Measurements from ENCODE around the gene EML2. TPM values are rescaled to one million over a fixed set of nuclear protein-coding genes. Genes with fewer than 3 reads are reported as not detected.

Gene EML2
- polyA plus RNA-seq, 1 experiment = 30.4 TPM

GRCh38 chr19:45560038-45560437 is 79.2 kb downstream of the EML2 start:
- Histone ChIP-seq H3K36me3 (ENCODE audit: control insufficient read depth, insufficient read depth, low read length) (no peaks in the 10 kb centered on the region), H3K27me3 (ENCODE audit: control insufficient read depth, insufficient read depth, low read length) (no peaks in the 10 kb centered on the region), H3K4me3 (ENCODE audit: low read depth, low read length) (no peak overlapping the region)
- no peak for DNase-seq (ENCODE audit: low read depth)
- ChIA-PET CTCF (interaction anchor here (0.6 to 1.3 kb wide), 5 partner anchors 15 to 121 kb away, joined by 3 to 4 read pairs (median 4); no protein-coding TSS in a partner anchor), POLR2A (no interaction called here)
- TF ChIP-seq CTCF (IDR thresholded peaks at IDR 0.05; ENCODE audit: insufficient read depth, low read depth, low read length) = no peak

Small RNA genes within 50 kb of the gene (small RNA-seq; reads per million reads assigned to genes)
- gene MIR642A (ENCODE audit: insufficient read length, low read depth, low replicate concordance) (7.4 reads per million, percentile 71 among the genes with 10 or more reads in this experiment), gene RN7SL836P (ENCODE audit: insufficient read length, low read depth, low replicate concordance) (not detected)

Other genes starting within 250 kb of the EML2 start
- 5.4 and 12.3 TPM in 2 replicates for gene PPP1R13L, start 234.3 kb downstream of the EML2 start, polyA plus RNA-seq (2011; rRNA removed)
- 3.0 and 3.6 TPM in 2 replicates for gene POLR1G, start 232.8 kb downstream of the EML2 start, polyA plus RNA-seq (2011; rRNA removed)
- gene ERCC1, start 215.5 kb downstream of the EML2 start, polyA plus RNA-seq (2011; rRNA removed) = 84.3 and 121 TPM in 2 replicates
- gene FOSB, start 171.4 kb downstream of the EML2 start, polyA plus RNA-seq (2011; rRNA removed) = 2.6 and 4.5 TPM in 2 replicates
- 27.3 and 42.3 TPM in 2 replicates for gene RTN2, start 142.3 kb downstream of the EML2 start, polyA plus RNA-seq (2011; rRNA removed)
- gene PPM1N, start 141.0 kb downstream of the EML2 start, polyA plus RNA-seq (2011; rRNA removed) = 1.0 and 1.2 TPM in 2 replicates
- gene VASP, start 131.9 kb downstream of the EML2 start, polyA plus RNA-seq (2011; rRNA removed) = 110 and 117 TPM in 2 replicates
- gene OPA3, start 54.6 kb downstream of the EML2 start, polyA plus RNA-seq (2011; rRNA removed) = 10.9 and 15.1 TPM in 2 replicates
- 0.06 and 0.12 TPM in 2 replicates for gene GPR4, start 37.2 kb downstream of the EML2 start, polyA plus RNA-seq (2011; rRNA removed)
- 0.54 and 1.1 TPM in 2 replicates for gene GIPR, start 28.8 kb upstream of the EML2 start, polyA plus RNA-seq (2011; rRNA removed)
- gene SNRPD2, start 52.6 kb upstream of the EML2 start, polyA plus RNA-seq (2011; rRNA removed) = 518 and 777 TPM in 2 replicates
- 12.6 and 16.8 TPM in 2 replicates for gene QPCTL, start 53.3 kb upstream of the EML2 start, polyA plus RNA-seq (2011; rRNA removed)
- 2.0 and 2.3 TPM in 2 replicates for gene FBXO46, start 91.5 kb upstream of the EML2 start, polyA plus RNA-seq (2011; rRNA removed)
- gene MEIOSIN, start 94.0 kb upstream of the EML2 start, polyA plus RNA-seq (2011; rRNA removed) = not detected in 2 replicates
- 6.6 and 12.5 TPM in 2 replicates for gene SIX5, start 129.9 kb upstream of the EML2 start, polyA plus RNA-seq (2011; rRNA removed)
- 86.2 and 131 TPM in 2 replicates for gene DMPK, start 143.1 kb upstream of the EML2 start, polyA plus RNA-seq (2011; rRNA removed)
- gene DMWD, start 153.4 kb upstream of the EML2 start, polyA plus RNA-seq (2011; rRNA removed) = 20.3 and 28.6 TPM in 2 replicates
- gene RSPH6A, start 175.9 kb upstream of the EML2 start, polyA plus RNA-seq (2011; rRNA removed) = not detected in 2 replicates
- 45.8 and 60.2 TPM in 2 replicates for gene SYMPK, start 223.8 kb upstream of the EML2 start, polyA plus RNA-seq (2011; rRNA removed)
- not detected in 2 replicates for gene FOXA3, start 224.9 kb upstream of the EML2 start, polyA plus RNA-seq (2011; rRNA removed)
- 7.1 and 11.9 TPM in 2 replicates for gene IRF2BP1, start 246.7 kb upstream of the EML2 start, polyA plus RNA-seq (2011; rRNA removed)